Measurements from ENCODE around the gene EVA1A.

DNA sequence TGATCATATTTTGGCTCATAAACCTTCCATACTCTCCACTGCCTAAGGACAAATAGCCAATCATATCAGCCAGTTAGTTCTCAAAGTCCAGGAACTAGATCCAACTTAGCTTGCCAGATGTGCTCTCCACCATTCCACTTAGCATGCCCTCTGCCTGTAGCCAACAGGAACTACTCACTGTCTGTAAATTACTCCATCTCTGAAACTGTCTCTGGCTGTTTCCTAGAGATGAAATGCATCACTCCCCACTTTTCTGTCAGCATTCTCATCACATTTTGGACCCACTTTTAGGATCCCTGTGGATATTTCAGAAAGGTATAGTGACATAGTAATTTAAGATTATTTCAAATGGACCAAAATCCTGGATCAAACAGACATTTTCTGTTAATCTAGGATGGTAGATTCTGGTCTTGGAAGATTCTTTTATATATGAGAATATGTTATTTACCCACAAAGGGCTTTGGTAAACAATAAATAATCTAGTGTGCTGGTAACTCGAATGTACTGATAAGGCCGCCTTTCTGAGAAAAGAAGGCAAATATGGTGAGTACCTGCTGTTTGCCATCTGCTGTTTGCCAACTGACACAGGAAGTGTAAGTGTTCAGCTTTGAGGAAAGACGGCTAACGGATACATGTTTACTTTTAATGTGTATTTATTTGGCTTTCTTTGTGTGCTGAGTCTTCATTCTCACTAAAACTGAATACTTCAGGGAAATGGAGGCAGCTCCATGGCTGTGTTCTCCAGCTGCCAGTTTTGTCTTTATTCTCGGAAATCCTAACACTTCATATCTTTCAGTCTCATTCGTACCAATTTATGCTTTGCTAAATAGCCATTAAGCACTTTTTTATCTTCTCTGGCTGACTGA lies 79.5 kb downstream of the EVA1A start:
- TF ChIP-seq, protein P1, sequence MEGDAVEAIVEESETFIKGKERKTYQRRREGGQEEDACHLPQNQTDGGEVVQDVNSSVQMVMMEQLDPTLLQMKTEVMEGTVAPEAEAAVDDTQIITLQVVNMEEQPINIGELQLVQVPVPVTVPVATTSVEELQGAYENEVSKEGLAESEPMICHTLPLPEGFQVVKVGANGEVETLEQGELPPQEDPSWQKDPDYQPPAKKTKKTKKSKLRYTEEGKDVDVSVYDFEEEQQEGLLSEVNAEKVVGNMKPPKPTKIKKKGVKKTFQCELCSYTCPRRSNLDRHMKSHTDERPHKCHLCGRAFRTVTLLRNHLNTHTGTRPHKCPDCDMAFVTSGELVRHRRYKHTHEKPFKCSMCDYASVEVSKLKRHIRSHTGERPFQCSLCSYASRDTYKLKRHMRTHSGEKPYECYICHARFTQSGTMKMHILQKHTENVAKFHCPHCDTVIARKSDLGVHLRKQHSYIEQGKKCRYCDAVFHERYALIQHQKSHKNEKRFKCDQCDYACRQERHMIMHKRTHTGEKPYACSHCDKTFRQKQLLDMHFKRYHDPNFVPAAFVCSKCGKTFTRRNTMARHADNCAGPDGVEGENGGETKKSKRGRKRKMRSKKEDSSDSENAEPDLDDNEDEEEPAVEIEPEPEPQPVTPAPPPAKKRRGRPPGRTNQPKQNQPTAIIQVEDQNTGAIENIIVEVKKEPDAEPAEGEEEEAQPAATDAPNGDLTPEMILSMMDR (optimal IDR thresholded peaks at IDR 0.05 in 1 of 3, IDR thresholded peaks at IDR 0.05 in 1 of 3, conservative IDR thresholded peaks at IDR 0.05 in 1 of 3; ENCODE audit: extremely low read depth in 1 of 3, insufficient read depth in 2 of 3, low read length in 3 of 3), result peak; percentile 47 to 60 (median 55)
- no peak for TF ChIP-seq EZH2 (IDR thresholded peaks at IDR 0.05; ENCODE audit: low read length)
